Stimulated activated memory B cell treated with anti-CD40 and anti-IgM and Interleukin-4, amounts not matched to agents 10 μg/mL and 1 μg/mL and 100 μg/mL, for 72 hours (primary cell): Measurements from ENCODE around the gene PODXL2.
"Not testable (repeated sequence)": the region's sequence is repeated elsewhere in the genome, so short reads cannot be mapped to it uniquely, and the experiment has no call there.

Experiments used
- ATAC-seq: fragments of 150-1000 bp; cut with Tn5 transposase; 2 replicates; pipeline ENCODE4 v1.10.0; 2021
- H3K27ac Mint-ChIP-seq: one replicate; pipeline ENCODE4 v1.8.0; 2022; ENCODE audit warnings: mild to moderate bottlenecking, mixed read lengths
- H3K27me3 Mint-ChIP-seq: one replicate; pipeline ENCODE4 v1.8.0; 2022; ENCODE audit warnings: mixed read lengths
- H3K36me3 Mint-ChIP-seq: one replicate; pipeline ENCODE4 v1.8.0; 2022; ENCODE audit warnings: mixed read lengths
- H3K4me1 Mint-ChIP-seq: one replicate; pipeline ENCODE4 v1.8.0; 2022; ENCODE audit warnings: mixed read lengths
- H3K4me3 Mint-ChIP-seq: one replicate; pipeline ENCODE4 v1.8.0; 2022; ENCODE audit warnings: mild to moderate bottlenecking, moderate library complexity, mixed read lengths
- H3K9me3 Mint-ChIP-seq: one replicate; pipeline ENCODE4 v1.8.0; 2022; ENCODE audit warnings: mixed read lengths

PODXL2 gene

DNA sequence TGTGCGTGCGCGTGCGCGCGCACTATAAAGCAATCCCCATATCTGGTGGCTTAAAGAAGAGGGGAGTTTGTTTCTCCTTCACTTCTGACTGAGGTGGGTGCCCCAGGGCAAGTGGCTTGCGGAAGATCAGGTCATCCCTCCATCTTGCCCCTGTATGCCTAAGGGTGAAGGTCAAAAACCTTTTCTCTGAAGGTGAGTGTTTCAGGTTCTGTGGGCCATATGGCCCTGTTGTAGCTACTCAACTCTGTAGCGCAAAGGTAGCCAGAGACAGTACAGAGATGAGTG lies 49.3 kb downstream of the PODXL2 start:
- H3K27ac Mint-ChIP-seq, result no peak overlapping the region
- peaks cover 24% of the 10 kb centered on the region for H3K36me3 Mint-ChIP-seq
- H3K4me3 Mint-ChIP-seq, result no peak overlapping the region
- H3K27me3 Mint-ChIP-seq, result no peaks in the 10 kb centered on the region
- H3K4me1 Mint-ChIP-seq, result peaks cover 54% of the 10 kb centered on the region
- peaks cover 2% of the 10 kb centered on the region for H3K9me3 Mint-ChIP-seq
- no peak for ATAC-seq

DNA sequence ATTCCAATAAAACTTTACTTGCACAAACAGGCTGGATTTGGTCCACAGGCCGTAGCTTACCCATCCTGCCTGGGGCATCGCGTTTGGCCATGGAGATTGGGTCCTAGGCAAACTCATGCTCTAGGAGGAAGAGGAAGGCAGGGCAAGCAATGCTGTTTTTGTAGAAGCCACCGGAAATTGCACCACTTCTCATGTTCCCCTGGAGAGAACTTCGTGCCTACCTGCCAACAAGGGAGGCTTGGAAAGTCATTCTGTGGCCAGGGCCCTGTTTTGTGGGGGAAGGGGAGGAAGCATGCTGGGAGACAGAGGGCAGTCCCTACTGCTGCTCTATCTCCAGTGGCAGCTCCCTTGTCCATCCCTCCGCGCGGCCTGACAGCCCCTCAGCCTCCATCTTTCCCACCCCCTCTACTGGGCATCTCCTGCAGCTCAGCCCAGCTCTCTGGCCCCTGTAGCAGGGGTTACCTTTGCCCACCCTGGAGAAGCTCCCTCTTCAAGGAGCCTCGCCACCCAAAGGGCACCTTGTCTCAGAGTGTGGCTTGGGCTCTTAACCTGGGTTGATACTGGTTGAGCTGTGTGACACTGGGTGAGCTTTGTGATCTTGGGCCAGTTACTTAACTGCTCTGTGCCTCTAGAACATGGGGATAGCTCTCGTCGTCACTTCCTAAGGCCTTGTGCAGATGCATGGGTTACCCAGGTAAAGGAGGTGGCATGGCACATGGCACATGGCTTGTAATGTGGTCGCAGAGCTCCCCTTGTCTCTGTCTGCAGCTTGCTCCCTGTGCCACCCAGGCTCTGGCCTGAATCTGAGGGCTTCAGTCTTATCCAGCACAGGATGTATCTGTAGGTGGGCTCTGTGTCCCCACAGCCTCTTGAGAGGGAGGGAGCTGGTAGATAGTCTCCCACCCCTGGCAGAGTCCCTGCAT lies 49.9 kb downstream of the PODXL2 start:
- Mint-ChIP-seq H3K27ac (no peak overlapping the region), H3K4me3 (no peak overlapping the region), H3K9me3 (peaks cover 2% of the 10 kb centered on the region), H3K27me3 (no peaks in the 10 kb centered on the region), H3K36me3 (peaks cover 24% of the 10 kb centered on the region), H3K4me1 (peaks cover 48% of the 10 kb centered on the region)
- ATAC-seq, result no peak

DNA sequence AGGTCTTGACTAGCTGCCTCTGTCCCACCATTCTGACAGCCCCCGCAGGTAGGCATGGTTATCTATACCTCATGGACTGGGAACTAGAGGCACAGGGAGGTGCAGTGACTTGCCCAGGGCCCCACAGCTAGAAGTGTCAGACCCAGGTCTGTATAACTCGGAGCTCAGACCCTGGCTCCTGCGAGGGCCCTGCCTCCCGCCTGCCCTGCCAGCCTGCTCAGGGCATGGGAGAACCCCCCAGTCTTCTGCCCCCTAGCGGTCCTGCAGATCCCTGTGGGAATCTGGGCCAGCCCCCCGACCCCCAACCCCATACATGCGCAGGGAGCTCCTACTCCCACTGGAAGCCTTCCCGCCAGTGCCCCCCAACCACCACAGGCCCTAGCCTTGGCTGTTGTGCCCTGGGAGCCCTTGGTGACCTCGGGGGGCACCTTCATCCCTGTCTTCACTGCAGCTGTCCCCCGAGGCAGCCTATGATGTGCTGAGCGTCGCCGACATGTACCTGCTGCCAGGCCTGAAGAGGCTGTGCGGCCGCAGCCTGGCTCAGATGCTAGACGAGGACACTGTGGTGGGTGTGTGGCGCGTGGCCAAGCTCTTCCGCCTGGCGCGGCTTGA lies 50.7 kb downstream of the PODXL2 start:
- Mint-ChIP-seq H3K36me3 (peaks cover 23% of the 10 kb centered on the region), H3K27ac (no peak overlapping the region), H3K4me3 (no peak overlapping the region), H3K27me3 (no peaks in the 10 kb centered on the region), H3K4me1 (peaks cover 40% of the 10 kb centered on the region), H3K9me3 (peaks cover 2% of the 10 kb centered on the region)
- ATAC-seq, result no peak

DNA sequence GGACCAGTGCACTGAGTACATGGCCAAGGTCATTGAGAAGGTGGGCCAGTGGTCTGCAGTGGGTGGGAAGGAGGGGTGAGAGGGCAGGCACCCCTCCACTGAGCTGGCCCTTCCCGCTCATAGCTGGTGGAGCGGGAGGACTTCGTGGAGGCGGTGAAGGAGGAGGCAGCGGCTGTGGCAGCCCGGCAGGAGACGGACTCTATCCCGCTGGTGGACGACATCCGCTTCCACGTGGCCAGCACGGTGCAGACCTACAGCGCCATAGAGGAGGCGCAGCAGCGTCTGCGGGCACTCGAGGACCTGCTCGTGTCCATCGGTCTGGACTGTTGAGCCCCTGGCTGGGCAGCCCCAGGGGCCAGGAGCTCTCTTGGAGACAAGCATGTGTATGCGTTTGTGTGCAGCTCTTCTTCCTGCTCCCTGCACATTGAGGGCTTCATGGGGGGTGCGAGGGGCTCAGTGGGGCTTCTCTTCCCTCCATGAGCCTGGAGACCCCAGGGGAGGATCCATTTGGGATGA lies 51.2 kb downstream of the PODXL2 start:
- peaks cover 2% of the 10 kb centered on the region for H3K9me3 Mint-ChIP-seq
- no peak overlapping the region for H3K4me3 Mint-ChIP-seq
- H3K27ac Mint-ChIP-seq, result no peak overlapping the region
- no peaks in the 10 kb centered on the region for H3K27me3 Mint-ChIP-seq
- peaks cover 18% of the 10 kb centered on the region for H3K36me3 Mint-ChIP-seq
- ATAC-seq, result no peak
- peaks cover 35% of the 10 kb centered on the region for H3K4me1 Mint-ChIP-seq

DNA sequence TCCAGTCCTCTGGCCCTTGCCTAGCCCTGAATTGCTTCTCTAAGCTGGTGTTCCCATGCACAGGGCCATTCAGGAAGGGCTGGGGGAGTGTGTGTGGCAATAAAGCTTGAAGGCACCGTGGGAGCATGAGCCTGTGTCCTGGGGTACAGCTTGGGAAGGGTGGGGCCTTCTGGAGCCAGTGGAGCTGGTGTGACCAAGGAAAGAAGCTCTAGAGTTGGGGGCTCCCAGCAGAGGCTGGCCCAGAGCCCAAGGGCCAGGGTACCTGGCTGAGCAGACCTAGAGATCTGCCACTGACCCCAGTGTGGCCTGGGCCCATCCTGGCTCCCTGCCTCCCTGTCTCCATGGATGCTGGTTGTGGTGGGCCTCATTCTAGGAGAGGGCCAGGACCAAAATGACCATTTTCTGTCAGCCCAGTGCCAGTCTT lies 51.8 kb downstream of the PODXL2 start:
- no peaks in the 10 kb centered on the region for H3K27me3 Mint-ChIP-seq

DNA sequence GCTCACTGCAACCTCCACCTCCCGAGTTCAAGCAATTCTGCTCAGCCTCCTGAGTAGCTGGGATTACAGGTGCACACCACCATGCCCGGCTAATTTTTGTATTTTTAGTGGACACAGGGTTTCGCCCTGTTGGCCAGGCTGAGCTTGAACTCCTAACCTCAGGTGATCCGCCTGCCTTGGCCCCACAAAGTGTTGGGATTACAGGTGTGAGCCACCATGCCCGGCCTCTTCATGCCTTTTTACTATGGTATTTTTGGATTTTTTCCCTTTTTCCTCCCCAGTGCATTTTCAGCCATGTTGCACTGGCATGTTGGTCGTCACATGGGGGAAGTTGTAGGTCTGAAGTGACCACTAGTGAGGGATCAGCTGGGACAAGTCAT lies 53.2 kb downstream of the PODXL2 start:
- not testable (repeated sequence) for H3K27ac Mint-ChIP-seq, H3K36me3 Mint-ChIP-seq, H3K27me3 Mint-ChIP-seq, H3K4me3 Mint-ChIP-seq, H3K9me3 Mint-ChIP-seq, ATAC-seq
- peaks cover 20% of the 10 kb centered on the region for H3K4me1 Mint-ChIP-seq

More for the DNA sequence above, 51.8 kb downstream of the PODXL2 start:
- Mint-ChIP-seq H3K9me3 (peaks cover 2% of the 10 kb centered on the region), H3K27ac (peak overlapping the region; percentile 46), H3K4me1 (peaks cover 29% of the 10 kb centered on the region), H3K4me3 (no peak overlapping the region), H3K36me3 (peaks cover 16% of the 10 kb centered on the region)
- no peak for ATAC-seq

DNA sequence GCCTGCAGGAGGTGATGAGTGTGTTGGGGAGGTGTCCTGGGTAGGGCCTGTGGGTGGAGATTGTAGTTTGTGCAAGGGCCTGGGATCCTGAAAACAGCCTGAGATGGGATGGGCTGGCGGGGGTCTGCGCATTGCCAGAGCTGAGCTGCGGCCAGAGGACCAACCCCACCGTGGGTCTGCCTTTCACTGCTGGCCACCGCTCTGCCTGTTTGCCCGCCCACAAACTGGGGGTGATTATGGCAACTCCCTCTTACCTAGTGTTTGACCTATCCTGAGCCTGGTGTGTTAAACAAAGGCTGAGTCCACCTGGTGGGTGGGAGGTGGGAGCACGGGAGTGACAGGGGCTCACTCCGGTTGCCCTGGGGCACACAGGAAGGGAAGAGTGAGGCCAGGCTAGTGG lies 53.6 kb downstream of the PODXL2 start:
- no peak overlapping the region for H3K27ac Mint-ChIP-seq
- ATAC-seq, result no peak
- H3K4me1 Mint-ChIP-seq, result peaks cover 18% of the 10 kb centered on the region
- H3K4me3 Mint-ChIP-seq, result no peak overlapping the region
- H3K9me3 Mint-ChIP-seq, result peaks cover 2% of the 10 kb centered on the region
- no peaks in the 10 kb centered on the region for H3K27me3 Mint-ChIP-seq
- peaks cover 4% of the 10 kb centered on the region for H3K36me3 Mint-ChIP-seq

DNA sequence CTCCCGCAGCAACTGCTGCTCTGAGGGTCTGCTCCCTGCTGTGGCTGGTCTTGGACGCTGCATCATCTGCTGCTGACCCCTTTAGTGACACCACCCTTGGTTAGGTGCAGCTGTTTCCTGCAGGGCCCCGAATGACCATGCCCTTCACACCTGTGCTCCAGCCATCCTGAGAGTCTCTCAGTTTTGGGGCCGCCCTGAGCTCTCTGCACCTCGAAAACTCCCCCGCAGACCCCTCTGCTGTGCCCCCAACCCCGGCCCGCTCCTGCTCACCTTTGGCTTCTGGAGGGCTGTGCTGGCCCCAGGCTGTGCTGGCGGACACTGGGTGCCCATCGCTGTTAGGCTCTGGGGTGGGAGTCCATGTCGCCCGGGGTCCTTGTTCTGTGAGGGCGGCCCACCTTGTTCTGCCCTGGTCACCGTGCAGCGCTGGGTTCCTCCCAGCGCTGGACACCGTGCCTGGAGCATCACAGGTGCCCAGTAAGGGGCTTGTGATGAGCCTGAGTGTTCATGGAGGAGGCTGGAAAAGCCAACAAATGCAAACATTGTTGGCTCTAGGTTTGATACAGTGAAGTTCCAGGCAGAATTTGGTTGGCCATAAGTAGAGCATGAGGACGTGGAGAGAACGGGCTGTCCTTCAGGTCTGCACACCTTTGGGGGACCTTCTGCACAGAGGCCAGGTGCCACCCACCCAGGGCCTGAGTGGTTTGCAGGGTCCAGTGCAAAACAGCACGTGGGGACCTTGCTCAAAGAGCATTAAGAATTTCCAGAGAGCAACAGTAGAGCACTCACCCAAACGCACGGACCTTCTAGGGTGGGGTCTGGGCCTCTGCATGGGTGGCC lies 56.1 kb downstream of the PODXL2 start:
- H3K27ac Mint-ChIP-seq, result no peak overlapping the region
- peaks cover 2% of the 10 kb centered on the region for H3K9me3 Mint-ChIP-seq
- no peaks in the 10 kb centered on the region for H3K27me3 Mint-ChIP-seq
- no peak overlapping the region for H3K4me3 Mint-ChIP-seq
- peaks cover 14% of the 10 kb centered on the region for H3K4me1 Mint-ChIP-seq
- ATAC-seq, result peak; percentile 44
- no peaks in the 10 kb centered on the region for H3K36me3 Mint-ChIP-seq

DNA sequence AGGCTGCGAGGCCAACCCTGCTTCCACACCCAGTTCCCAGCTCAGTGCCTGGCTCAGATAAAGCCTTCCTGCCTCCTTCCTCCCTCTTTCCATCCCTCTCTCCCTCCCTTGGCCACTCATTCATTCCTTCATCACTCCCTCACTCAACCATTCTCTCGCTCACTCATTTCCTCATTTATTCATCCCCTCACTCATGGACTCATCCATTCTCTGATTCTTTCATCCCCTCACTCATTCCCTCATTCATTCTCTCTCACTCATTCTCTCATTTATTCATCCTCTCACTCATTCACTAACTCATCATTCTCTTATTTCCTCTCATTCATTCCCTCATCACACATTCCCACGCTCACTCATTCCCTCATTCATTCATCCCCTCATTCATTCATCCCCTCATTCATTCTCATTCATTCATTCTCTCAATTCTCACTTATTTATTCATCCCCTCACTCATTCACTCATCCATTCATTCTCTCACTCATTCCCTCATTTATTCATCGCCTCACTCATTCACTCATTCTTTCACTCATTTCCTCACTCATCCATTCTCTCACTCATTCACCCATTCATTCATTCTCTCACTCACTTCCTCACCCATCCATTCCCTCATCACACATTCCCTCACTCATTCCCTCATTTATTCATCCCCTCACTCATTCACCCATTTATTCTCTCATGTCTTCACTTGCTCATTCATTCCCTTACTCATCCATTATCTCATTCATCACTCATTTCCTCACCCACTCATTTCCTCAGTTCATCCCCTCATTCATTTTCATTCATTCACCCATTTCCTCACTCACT lies 56.9 kb downstream of the PODXL2 start:
- ATAC-seq, result no peak
- H3K4me1 Mint-ChIP-seq, result peaks cover 14% of the 10 kb centered on the region
- H3K4me3 Mint-ChIP-seq, result no peak overlapping the region
- no peaks in the 10 kb centered on the region for H3K36me3 Mint-ChIP-seq
- H3K9me3 Mint-ChIP-seq, result peaks cover 2% of the 10 kb centered on the region
- no peak overlapping the region for H3K27ac Mint-ChIP-seq
- no peaks in the 10 kb centered on the region for H3K27me3 Mint-ChIP-seq

DNA sequence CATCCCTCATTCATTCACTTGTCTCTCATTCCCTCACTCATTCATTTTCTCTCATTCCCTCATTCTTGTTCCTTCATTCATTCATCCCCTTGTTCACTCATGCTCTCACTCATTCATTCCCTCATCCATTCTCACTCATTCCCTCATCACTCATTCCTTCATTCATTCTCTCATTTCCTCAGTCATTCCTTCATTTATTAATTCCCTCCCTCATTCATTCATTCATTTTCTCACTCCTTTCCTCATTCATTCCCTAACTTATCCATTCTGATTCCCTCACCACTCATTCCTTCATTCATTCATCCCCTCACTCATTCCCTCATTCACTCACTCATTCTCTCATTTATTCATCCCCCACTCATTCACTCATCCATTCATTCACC lies 57.5 kb downstream of the PODXL2 start:
- H3K4me3 Mint-ChIP-seq, result no peak overlapping the region
- H3K4me1 Mint-ChIP-seq, result peaks cover 12% of the 10 kb centered on the region
- H3K27me3 Mint-ChIP-seq, result no peaks in the 10 kb centered on the region
- peaks cover 3% of the 10 kb centered on the region for H3K36me3 Mint-ChIP-seq
- ATAC-seq, result no peak
- H3K27ac Mint-ChIP-seq, result no peak overlapping the region
- H3K9me3 Mint-ChIP-seq, result peaks cover 2% of the 10 kb centered on the region

DNA sequence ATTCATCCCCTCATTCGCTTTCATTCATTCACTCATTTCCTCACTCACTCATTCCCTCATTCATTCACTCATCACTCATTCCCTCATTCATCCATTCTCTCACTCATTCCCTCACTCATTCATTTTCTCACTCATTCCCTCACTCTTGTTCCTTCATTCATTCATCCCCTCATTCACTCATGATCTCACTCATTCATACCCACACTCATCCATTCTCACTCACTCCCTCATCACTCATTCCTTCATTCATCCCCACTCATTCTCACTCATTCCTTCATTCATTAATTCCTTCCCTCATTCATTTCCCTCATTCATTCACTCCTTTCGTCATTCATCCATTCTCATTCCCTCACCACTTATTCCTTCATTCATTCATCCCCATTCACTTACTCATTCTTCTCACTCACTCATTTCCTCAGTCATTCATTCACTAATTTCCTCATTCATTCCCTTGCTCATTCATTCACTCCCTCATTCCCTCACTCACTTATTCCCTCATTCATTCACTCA lies 58.3 kb downstream of the PODXL2 start:
- Mint-ChIP-seq H3K9me3 (peaks cover 1% of the 10 kb centered on the region), H3K27ac (no peak overlapping the region), H3K4me3 (no peak overlapping the region), H3K36me3 (peaks cover 9% of the 10 kb centered on the region), H3K27me3 (no peaks in the 10 kb centered on the region), H3K4me1 (peaks cover 12% of the 10 kb centered on the region)
- ATAC-seq, result no peak

DNA sequence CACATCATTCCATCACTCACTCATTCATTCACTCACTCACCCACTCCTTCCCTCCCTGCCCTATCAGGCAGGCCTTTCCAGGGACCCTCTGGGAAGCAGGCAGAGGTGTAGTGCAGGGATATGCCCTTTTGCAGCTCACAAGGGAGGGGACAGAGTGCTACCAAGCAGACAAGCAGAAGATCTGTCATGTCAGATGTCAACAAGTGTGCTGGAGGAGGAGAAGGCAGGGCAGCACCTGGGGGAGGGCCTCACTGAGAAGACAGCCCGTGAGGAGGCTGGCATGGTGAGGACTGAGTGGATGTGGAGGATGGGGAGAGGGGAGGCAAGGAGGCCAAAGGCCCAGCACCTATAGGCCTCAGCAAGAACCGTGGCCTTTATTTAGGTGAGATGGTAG lies 59.0 kb downstream of the PODXL2 start:
- no peaks in the 10 kb centered on the region for H3K27me3 Mint-ChIP-seq
- H3K9me3 Mint-ChIP-seq, result no peaks in the 10 kb centered on the region
- H3K27ac Mint-ChIP-seq, result no peak overlapping the region
- H3K36me3 Mint-ChIP-seq, result peaks cover 16% of the 10 kb centered on the region
- H3K4me3 Mint-ChIP-seq, result no peak overlapping the region
- peaks cover 16% of the 10 kb centered on the region for H3K4me1 Mint-ChIP-seq
- no peak for ATAC-seq

DNA sequence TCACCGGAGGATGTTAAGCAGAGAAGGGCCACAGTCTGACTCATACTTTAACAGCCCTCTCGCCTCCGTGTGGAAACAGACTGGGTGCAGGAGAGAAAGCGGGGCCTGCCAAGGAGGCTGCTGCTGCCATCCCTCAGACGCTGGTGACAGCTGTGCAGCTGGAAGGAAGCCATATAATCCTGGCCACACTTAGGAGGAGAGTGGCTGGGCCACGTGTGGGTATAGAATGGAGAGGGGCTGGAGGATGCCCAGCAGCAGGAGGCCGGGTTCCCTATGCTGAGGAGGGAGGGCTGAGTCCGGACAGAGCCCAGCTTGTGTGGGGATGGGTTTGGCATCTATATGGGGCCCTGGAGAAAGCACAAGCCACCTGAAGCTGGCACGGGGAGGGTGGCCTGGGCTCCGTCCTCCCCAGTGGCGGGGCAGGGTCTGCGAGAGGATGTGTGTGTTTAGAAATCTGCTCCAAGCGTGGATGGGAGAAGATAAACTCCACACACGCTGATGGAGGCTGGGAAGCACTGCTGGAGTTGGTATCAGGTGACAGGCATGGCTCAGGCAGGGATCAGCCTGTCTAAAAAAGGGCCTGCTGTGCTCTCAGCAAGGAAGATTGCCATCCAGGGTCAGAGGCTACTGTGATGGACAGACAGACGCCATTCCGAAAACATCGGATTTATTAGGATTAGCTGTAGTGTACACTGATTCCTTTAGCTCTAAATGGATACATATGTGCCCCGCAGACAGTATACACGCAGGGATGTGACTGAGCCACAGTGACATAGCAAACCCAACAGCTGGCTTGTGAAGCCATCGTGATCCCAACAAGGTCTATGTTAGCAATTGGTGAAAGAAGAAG lies 59.7 kb downstream of the PODXL2 start:
- H3K4me3 Mint-ChIP-seq, result no peak overlapping the region
- peaks cover 22% of the 10 kb centered on the region for H3K4me1 Mint-ChIP-seq
- no peaks in the 10 kb centered on the region for H3K9me3 Mint-ChIP-seq
- H3K27ac Mint-ChIP-seq, result no peak overlapping the region
- no peak for ATAC-seq
- H3K36me3 Mint-ChIP-seq, result peaks cover 22% of the 10 kb centered on the region
- no peaks in the 10 kb centered on the region for H3K27me3 Mint-ChIP-seq
